GM18520 (cell line): ENCODE results near the gene OBSL1.

Experiments used
- ATAC-seq: cut with Tn5 transposase; IDR thresholded peaks from one replicate; pipeline ENCODE4 v1.9.1; 2021; ENCODE audit not compliant: unreplicated experiment

The OBSL1 gene

GRCh38 chr2:219571311-219572236 is at the start of gene OBSL1:
TSS of gene OBSL1 (minus strand) at chr2:219571539. CDS start at chr2:219571232, 307 bp downstream.
- no peak for ATAC-seq

DNA sequence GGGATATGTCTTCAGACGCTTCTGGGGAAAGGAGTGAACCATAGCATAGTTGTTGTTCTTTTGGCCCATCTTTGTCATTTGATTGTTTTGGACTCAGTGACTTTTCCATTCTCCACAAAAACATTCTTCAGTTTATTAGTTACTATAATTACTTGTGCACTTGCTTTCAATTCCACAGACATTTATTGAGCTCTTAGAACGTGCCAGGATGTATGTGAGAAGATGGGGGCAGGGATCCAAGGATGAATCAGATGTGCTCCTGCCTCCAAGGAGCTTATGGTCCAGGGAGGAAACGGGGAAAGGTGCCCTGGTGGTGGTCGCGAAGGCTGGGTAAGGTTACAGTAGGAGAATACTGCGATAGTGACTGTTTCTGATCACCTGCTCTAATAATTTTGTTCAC is 49.2 kb upstream of the OBSL1 start:
- no peak for ATAC-seq

GRCh38 chr2:219619235-219619634 is 47.9 kb upstream of the OBSL1 start:
- ATAC-seq: no peak

DNA sequence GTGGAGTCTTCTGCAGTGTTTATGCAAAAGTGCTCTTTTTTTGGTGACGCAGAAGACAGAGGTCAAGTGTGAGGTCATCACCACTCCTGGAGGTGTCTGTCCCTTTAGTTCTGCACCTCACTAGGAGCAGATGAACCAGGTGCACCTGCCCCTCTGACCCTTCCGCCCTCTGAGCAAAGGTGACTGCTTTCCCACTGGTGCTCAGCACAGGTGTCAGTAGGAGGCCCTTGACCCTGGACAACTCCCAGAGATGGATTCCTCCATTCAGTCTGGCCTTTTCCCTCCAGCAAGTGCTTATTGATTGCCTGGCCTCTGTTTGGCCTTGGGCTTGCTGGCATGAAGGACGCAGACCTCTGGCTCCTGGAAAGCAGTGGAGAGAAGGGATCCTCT is 47.4 kb upstream of the OBSL1 start:
- no peak for ATAC-seq

DNA sequence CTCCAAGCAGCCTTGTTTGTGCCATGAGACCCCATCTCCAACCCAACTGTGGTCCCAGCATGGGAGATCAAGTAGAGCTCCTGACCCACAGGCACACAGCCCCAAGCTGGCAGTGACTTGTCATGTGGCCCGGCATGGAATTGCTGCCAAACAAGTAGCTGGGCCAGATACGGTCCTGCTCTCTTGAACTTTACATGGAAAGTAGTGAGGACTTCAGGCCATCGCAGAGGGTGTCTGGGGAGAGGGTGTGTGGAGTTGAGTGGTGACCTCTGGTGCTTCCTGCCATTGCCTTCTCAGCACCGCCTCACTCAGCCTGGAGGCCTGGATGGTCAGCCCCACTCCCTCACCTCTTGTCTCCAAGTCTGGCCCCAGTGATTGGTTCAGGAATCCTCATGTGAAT is 45.2 kb upstream of the OBSL1 start:
- no peak for ATAC-seq

GRCh38 chr2:219615894-219616293 is 44.6 kb upstream of the OBSL1 start:
- ATAC-seq: no peak

- ATAC-seq: no peak
Measured at GRCh38 chr2:219615036-219615435, 43.7 kb upstream of the OBSL1 start.

DNA sequence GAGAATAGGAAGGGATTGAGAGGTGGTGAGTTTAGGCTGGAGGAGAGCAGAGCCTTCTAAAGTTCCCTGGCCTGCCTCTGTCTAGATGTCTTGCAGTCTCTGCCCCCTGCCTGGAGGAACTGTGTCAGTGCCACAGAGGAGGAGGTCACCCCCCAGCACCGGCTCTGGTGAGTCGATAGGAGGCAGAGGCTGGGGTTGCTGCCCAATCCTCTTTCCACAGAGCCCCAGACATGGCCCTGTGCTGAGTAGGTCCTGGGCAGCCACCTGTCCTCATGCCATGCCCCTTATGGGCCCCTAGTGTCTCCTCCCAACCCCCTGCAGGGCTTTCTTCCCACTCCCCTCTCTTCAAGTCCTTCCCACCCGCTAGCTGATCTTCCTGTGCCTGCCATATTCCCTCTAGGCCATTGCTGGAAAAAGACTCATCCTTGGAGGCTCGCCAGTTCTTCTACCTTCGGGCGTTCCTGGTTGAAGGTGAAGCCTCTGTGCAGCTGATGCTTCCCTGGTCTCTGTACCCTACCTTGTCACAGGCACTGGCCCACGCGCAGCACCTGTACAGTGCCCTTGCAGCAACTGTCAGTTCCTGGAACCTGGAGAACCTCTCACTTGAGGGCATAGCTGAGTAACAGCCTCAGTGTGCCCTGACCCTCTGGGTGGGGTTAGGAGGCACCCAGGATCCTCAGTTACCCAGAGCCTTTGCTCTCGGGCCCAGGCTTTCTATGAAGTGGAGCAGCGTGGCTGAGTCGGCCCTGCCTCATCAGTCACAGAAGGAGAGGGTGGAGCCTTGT is 42.9 kb upstream of the OBSL1 start:
- ATAC-seq: no peak

DNA sequence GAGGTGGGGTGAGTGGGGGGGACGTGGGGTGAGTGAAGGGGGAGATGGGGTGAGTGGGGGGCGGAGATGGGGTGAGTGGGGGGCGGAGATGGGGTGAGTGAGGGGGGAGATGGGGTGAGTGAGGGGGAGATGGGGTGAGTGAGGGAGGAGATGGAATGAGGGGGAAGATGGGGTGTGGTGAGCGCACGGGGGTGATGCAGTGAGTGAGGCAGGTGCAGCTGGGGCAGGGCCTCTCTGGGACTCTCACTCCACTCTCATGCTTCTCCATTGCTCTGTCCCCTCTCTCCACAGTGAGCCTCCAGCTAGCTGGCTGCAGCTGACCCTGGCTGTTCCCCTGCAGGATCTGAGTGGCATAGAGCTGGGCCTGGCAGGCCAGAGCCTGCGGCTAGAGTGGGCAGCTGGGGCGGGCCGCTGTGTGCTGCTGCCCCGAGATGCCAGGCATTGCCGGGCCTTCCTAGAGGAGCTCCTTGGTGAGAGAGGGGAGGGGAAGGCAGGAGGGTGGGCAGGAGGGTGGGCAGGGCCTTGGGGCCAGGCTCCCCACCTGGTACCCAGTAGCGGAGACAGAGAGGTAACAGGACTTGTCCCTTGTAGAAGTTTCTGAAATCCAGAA is 42.2 kb upstream of the OBSL1 start:
- ATAC-seq: no peak

GRCh38 chr2:219612577-219613286 is 41.4 kb upstream of the OBSL1 start:
- no peak for ATAC-seq

- ATAC-seq: no peak
Measured at GRCh38 chr2:219611866-219612576, 40.7 kb upstream of the OBSL1 start.

- no peak for ATAC-seq
Measured at GRCh38 chr2:219611306-219611705, 40.0 kb upstream of the OBSL1 start.

DNA sequence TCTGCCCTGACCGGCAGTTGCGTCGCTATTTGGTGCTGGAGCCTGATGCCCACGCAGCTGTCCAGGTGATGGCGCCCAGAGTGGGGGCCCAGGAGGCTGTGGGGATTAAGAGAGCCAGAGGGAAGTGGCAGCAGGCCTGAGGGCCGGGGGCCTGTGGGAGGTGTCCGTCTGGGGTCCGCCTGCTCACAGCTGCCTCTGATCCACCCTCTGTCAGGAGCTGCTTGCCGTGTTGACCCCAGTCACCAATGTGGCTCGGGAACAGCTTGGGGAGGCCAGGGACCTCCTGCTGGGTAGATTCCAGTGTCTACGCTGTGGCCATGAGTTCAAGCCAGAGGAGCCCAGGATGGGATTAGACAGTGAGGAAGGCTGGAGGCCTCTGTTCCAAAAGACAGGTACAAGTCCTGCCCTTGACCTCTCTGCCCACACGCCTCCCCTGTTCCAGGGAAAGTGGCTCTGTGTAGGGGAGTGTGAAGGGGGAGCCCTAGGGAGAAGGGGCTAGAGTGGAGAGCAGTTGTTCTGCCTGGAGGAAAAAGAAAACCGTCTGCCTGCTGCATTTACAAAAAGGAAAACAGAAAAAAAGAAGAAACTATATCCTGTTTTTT is 37.9 kb upstream of the OBSL1 start:
- no peak for ATAC-seq

- ATAC-seq: no peak
Measured at GRCh38 chr2:219608399-219608964, 37.1 kb upstream of the OBSL1 start.

DNA sequence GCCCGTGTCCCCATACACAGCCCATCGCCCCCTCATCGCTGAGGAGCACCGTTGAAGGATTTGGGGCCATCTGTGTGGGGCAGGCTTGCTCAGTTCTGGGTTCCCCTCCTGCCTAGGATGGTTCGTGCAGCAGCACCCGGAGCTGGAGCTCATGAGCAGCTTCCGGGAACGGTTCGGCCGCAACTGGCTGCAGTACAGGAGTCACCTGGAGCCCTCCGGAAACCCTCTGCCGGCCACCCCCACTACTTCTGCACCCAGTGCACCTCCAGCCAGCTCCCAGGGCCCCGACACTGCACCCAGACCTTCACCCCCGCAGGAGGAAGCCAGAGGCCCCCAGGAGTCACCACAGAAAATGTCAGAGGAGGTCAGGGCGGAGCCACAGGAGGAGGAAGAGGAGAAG is 36.6 kb upstream of the OBSL1 start:
- no peak for ATAC-seq

- no peak for ATAC-seq
Measured at GRCh38 chr2:219605607-219605954, 34.2 kb upstream of the OBSL1 start.

GRCh38 chr2:219603771-219604170 is 32.4 kb upstream of the OBSL1 start:
- ATAC-seq: no peak

GRCh38 chr2:219598308-219599078 is 27.2 kb upstream of the OBSL1 start:
- ATAC-seq: no peak
